Thymus (tissue), 11 donors: ENCODE data around the gene OLA1. TPM values are rescaled to one million over a fixed set of nuclear protein-coding genes. Genes with fewer than 3 reads are reported as not detected.

Experiments used
- DNase-seq, 9 donors: peaks; one replicate each; pipeline ENCODE4 v3.0.0-alpha.2; 2013; ENCODE audit warnings: low spot score in 9 of 9, low read depth in 6 of 9, missing footprints in 1 of 9
- H3K27ac ChIP-seq, 2 donors: one replicate each; pipeline ENCODE4 v1.5.1; 2013; ENCODE audit warnings: control low read depth in 1 of 2, low read depth in 1 of 2, low read length in 1 of 2, mild to moderate bottlenecking in 1 of 2, moderate library complexity in 1 of 2
- H3K27me3 ChIP-seq, 2 donors: one replicate each; pipeline ENCODE4 v1.5.1; 2013; ENCODE audit warnings: low read length in 1 of 2; ENCODE audit not compliant: control insufficient read depth in 2 of 2, insufficient read depth in 1 of 2
- H3K36me3 ChIP-seq, 2 donors: one replicate each; pipeline ENCODE4 v1.5.1; 2013; ENCODE audit warnings: low read length in 1 of 2, mild to moderate bottlenecking in 1 of 2, moderate library complexity in 1 of 2; ENCODE audit not compliant: control insufficient read depth in 2 of 2, insufficient read depth in 2 of 2
- H3K4me1 ChIP-seq, 2 donors: one replicate each; pipeline ENCODE4 v1.5.1; 2013; ENCODE audit warnings: low read length in 2 of 2; ENCODE audit not compliant: control insufficient read depth in 2 of 2, insufficient read depth in 2 of 2
- H3K4me3 ChIP-seq, 2 donors: one replicate each; pipeline ENCODE4 v1.5.1; 2013; ENCODE audit warnings: low read length in 2 of 2, control low read depth in 1 of 2, mild to moderate bottlenecking in 1 of 2
- H3K9me3 ChIP-seq, 2 donors: one replicate each; pipeline ENCODE4 v1.5.1; 2013; ENCODE audit warnings: low read length in 1 of 2, mild to moderate bottlenecking in 1 of 2; ENCODE audit not compliant: control insufficient read depth in 2 of 2, insufficient read depth in 1 of 2
- WGBS: extraction: QIAGEN DNeasy Blood & Tissue Kit; methylation state at CpG from one replicate; pipeline ENCODE4 v1.1.7; 2013; 5-methylcytosine and 5-hydroxymethylcytosine counted together
- polyA plus RNA-seq: library from polyadenylated mRNA; stranded (reverse); fragments of 200-250 nt; gene quantifications from one replicate; pipeline ENCODE4 v1.2.3, GENCODE V29; 2013
- total RNA-seq: library from RNA; stranded (reverse); fragments of 120-200 nt; gene quantifications from one replicate; pipeline ENCODE4 v1.2.4, GENCODE V29; 2013
- donor health status: healthy.

OLA1 gene
- total and polyA plus RNA-seq, 2 donors: 82.1 to 83.3 TPM

GRCh38 chr2:174240097-174240496 lies 8.2 kb downstream of the OLA1 start:
- Histone ChIP-seq H3K4me1 (no peaks in the 10 kb centered on the region), H3K27ac (no peak overlapping the region), H3K36me3 (peaks cover 5 to 18% of the 10 kb centered on the region in 2 donors), H3K9me3 (no peaks in the 10 kb centered on the region), H3K27me3 (no peaks in the 10 kb centered on the region), H3K4me3 (no peak overlapping the region)
- DNase-seq: no peak
- WGBS: 98% methylated on average over 1 of the region's 1 CpG

- no peaks in the 10 kb centered on the region for H3K36me3 ChIP-seq
- no peak overlapping the region for H3K27ac ChIP-seq
- H3K4me3 ChIP-seq: no peak overlapping the region
- 99% methylated on average over 3 of the region's 3 CpGs for WGBS
- no peaks in the 10 kb centered on the region for H3K27me3 ChIP-seq
- H3K9me3 ChIP-seq: no peaks in the 10 kb centered on the region
- H3K4me1 ChIP-seq: no peaks in the 10 kb centered on the region
- no peak for DNase-seq
Measured at GRCh38 chr2:174236429-174236828, 11.9 kb downstream of the OLA1 start.

GRCh38 chr2:174235680-174236079 lies 12.7 kb downstream of the OLA1 start:
- Histone ChIP-seq H3K27me3 (no peaks in the 10 kb centered on the region), H3K27ac (no peak overlapping the region), H3K9me3 (no peaks in the 10 kb centered on the region), H3K4me3 (no peak overlapping the region), H3K4me1 (no peaks in the 10 kb centered on the region), H3K36me3 (no peaks in the 10 kb centered on the region)
- no peak for DNase-seq
- WGBS: 97% methylated on average over 4 of the region's 4 CpGs

- Histone ChIP-seq H3K4me3 (no peak overlapping the region), H3K36me3 (peaks cover 0 to 2% of the 10 kb centered on the region in 2 donors), H3K4me1 (no peaks in the 10 kb centered on the region), H3K27me3 (no peaks in the 10 kb centered on the region), H3K9me3 (no peaks in the 10 kb centered on the region), H3K27ac (no peak overlapping the region)
- DNase-seq: peak in 2 of 9 donors; percentile 8 to 22
- WGBS: 82% methylated on average over 1 of the region's 1 CpG
Measured at GRCh38 chr2:174233771-174234275, 14.5 kb downstream of the OLA1 start.

- Histone ChIP-seq H3K4me3 (no peak overlapping the region), H3K36me3 (peaks cover 5 to 19% of the 10 kb centered on the region in 2 donors), H3K27me3 (no peaks in the 10 kb centered on the region), H3K27ac (no peak overlapping the region), H3K4me1 (no peaks in the 10 kb centered on the region), H3K9me3 (no peaks in the 10 kb centered on the region)
- 99% methylated on average over 1 of the region's 1 CpG for WGBS
- no peak for DNase-seq
Measured at GRCh38 chr2:174227748-174228147, 20.6 kb downstream of the OLA1 start.

GRCh38 chr2:174224665-174225288 lies 23.6 kb downstream of the OLA1 start:
- DNase-seq: no peak
- no peaks in the 10 kb centered on the region for H3K9me3 ChIP-seq
- no peaks in the 10 kb centered on the region for H3K4me1 ChIP-seq
- no peaks in the 10 kb centered on the region for H3K27me3 ChIP-seq
- H3K4me3 ChIP-seq: no peak overlapping the region
- no peak overlapping the region for H3K27ac ChIP-seq
- H3K36me3 ChIP-seq: peaks cover 5 to 29% of the 10 kb centered on the region in 2 donors
- 96% methylated on average over 7 of the region's 7 CpGs for whole genome bisulfite sequencing

GRCh38 chr2:174224125-174224524 lies 24.2 kb downstream of the OLA1 start:
- no peaks in the 10 kb centered on the region for H3K9me3 ChIP-seq
- DNase-seq: no peak
- H3K27me3 ChIP-seq: no peaks in the 10 kb centered on the region
- H3K36me3 ChIP-seq: peaks cover 5 to 28% of the 10 kb centered on the region in 2 donors
- H3K27ac ChIP-seq: no peak overlapping the region
- H3K4me3 ChIP-seq: no peak overlapping the region
- H3K4me1 ChIP-seq: no peaks in the 10 kb centered on the region
- over 99% methylated on average over 5 of the region's 5 CpGs for WGBS

GRCh38 chr2:174223388-174223787 lies 24.9 kb downstream of the OLA1 start:
- Histone ChIP-seq H3K36me3 (peaks cover 5 to 27% of the 10 kb centered on the region in 2 donors), H3K4me3 (no peak overlapping the region), H3K27ac (no peak overlapping the region), H3K4me1 (no peaks in the 10 kb centered on the region), H3K27me3 (no peaks in the 10 kb centered on the region), H3K9me3 (no peaks in the 10 kb centered on the region)
- DNase-seq: no peak
- WGBS: 97% methylated on average over 3 of the region's 3 CpGs

GRCh38 chr2:174222154-174222553 lies 26.2 kb downstream of the OLA1 start:
- H3K36me3 ChIP-seq: peaks cover 5 to 27% of the 10 kb centered on the region in 2 donors
- 96% methylated on average over 1 of the region's 1 CpG for WGBS
- H3K4me3 ChIP-seq: no peak overlapping the region
- DNase-seq: no peak
- H3K27ac ChIP-seq: no peak overlapping the region
- no peaks in the 10 kb centered on the region for H3K27me3 ChIP-seq
- H3K4me1 ChIP-seq: no peaks in the 10 kb centered on the region
- H3K9me3 ChIP-seq: no peaks in the 10 kb centered on the region
